Measurements from ENCODE around the gene PTPRM. TPM values are rescaled to one million over a fixed set of nuclear protein-coding genes. Genes with fewer than 3 reads are reported as not detected.

The PTPRM gene
- total RNA-seq, 1 experiment from 2014 or later = 6.2 TPM

DNA sequence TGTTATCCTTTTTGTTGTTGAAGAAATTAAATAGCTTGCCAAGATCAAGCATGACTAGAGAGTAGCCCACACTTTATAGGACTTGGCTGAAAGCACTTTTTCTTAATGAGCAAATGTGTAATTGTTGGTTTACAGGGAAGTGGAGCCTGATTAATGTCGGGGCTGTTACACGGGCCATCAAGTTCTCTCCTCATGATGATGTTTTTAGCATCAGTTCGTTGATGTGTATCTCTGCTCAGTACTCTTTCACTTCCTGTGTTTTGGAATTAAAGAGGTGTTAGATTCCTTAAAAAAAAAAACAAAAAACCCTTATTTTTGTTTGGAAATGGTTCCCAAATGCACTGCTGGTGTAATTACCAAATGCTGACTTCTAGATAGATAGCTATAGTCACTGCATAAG, 114.2 kb downstream of the PTPRM start:
- H3K27ac ChIP-seq (ENCODE audit: insufficient read length, low read depth, low read length) = no peak overlapping the region
- no peak overlapping the region; the same call in 1 of the 2 replicates for H3K4ac ChIP-seq (ENCODE audit: low read depth, low read length)
- H4K8ac ChIP-seq (replicated peaks; ENCODE audit: insufficient read length, low read depth, low read length) = no peak overlapping the region
- no peak overlapping the region for H2BK5ac ChIP-seq (ENCODE audit: insufficient read length, low read length)
- H3K79me2 ChIP-seq (ENCODE audit: insufficient read depth, low read length) = no peaks in the 10 kb centered on the region
- H3K9ac ChIP-seq (ENCODE audit: extremely low read depth, insufficient read length, low read length) = no peak overlapping the region
- H3K56ac ChIP-seq (ENCODE audit: insufficient read length, low read depth, low read length) = no peak overlapping the region
- no peak overlapping the region for H3K23ac ChIP-seq (ENCODE audit: insufficient read length, low read depth, low read length)
- H3K27me3 ChIP-seq (ENCODE audit: insufficient read depth, low read length) = no peaks in the 10 kb centered on the region
- no peak overlapping the region for H3T11ph ChIP-seq (ENCODE audit: low read length)
- no peak overlapping the region for H2BK15ac ChIP-seq (ENCODE audit: low read depth, low read length)
- Mint-ChIP-seq H3K4me3 (no peak overlapping the region), H3K36me3 (ENCODE audit: insufficient read depth in 1 of 3, low read depth in 3 of 3) (no peaks in the 10 kb centered on the region), H3K9me3 (no peaks in the 10 kb centered on the region), H3K27me3 (ENCODE audit: low read depth) (no peaks in the 10 kb centered on the region), H3K4me1 (peaks cover 9 to 10% of the 10 kb centered on the region in 2 experiments; a peak in 3 of 4 replicates), H3K27ac (no peak overlapping the region)
- H2AK5ac ChIP-seq (ENCODE audit: insufficient read length, low read length) = no peak overlapping the region
- TF ChIP-seq, protein P1, sequence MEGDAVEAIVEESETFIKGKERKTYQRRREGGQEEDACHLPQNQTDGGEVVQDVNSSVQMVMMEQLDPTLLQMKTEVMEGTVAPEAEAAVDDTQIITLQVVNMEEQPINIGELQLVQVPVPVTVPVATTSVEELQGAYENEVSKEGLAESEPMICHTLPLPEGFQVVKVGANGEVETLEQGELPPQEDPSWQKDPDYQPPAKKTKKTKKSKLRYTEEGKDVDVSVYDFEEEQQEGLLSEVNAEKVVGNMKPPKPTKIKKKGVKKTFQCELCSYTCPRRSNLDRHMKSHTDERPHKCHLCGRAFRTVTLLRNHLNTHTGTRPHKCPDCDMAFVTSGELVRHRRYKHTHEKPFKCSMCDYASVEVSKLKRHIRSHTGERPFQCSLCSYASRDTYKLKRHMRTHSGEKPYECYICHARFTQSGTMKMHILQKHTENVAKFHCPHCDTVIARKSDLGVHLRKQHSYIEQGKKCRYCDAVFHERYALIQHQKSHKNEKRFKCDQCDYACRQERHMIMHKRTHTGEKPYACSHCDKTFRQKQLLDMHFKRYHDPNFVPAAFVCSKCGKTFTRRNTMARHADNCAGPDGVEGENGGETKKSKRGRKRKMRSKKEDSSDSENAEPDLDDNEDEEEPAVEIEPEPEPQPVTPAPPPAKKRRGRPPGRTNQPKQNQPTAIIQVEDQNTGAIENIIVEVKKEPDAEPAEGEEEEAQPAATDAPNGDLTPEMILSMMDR (conservative IDR thresholded peaks at IDR 0.05) = no peak
- no peak for DNase-seq
- H3K79me1 ChIP-seq (ENCODE audit: insufficient read depth, low read depth, low read length, poor library complexity, severe bottlenecking) = no peaks in the 10 kb centered on the region
- no peak overlapping the region for H4K91ac ChIP-seq (ENCODE audit: insufficient read length, low read depth, low read length)
- H2AFZ ChIP-seq (ENCODE audit: low read length) = no peak overlapping the region
- no peaks in the 10 kb centered on the region for H3K23me2 ChIP-seq (ENCODE audit: insufficient read length, low read depth, low read length, poor library complexity, severe bottlenecking)
- no peak overlapping the region for H3K18ac ChIP-seq (ENCODE audit: insufficient read length, low read depth, low read length)
- no peak overlapping the region for H3K4me2 ChIP-seq (ENCODE audit: insufficient read depth, insufficient read length, low read length)
- no peak overlapping the region for H2BK12ac ChIP-seq (ENCODE audit: insufficient read length, low read depth, low read length)
- peaks cover 4% of the 10 kb centered on the region; the same call in 1 of the 2 replicates for H3K4me1 ChIP-seq (ENCODE audit: insufficient read depth, low read length)
- no peak overlapping the region for H2BK20ac ChIP-seq (ENCODE audit: low read depth, low read length, poor library complexity, severe bottlenecking)
- H2BK120ac ChIP-seq (ENCODE audit: low read depth, low read length, poor library complexity, severe bottlenecking) = no peak overlapping the region
- H3K9me3 ChIP-seq (ENCODE audit: control insufficient read depth, low read depth, low read length) = no peaks in the 10 kb centered on the region
- H4K20me1 ChIP-seq (ENCODE audit: control insufficient read depth, insufficient read depth, insufficient read length) = no peaks in the 10 kb centered on the region
- no CpG with 5 or more reads among the region's 3 CpGs for WGBS (ENCODE audit: extremely low coverage, insufficient read length, low lambda C conversion rate)
- no peak overlapping the region for H3K14ac ChIP-seq (ENCODE audit: insufficient read depth, low read length)
- H4K5ac ChIP-seq (ENCODE audit: insufficient read length, low read depth, low read length) = no peak overlapping the region
